ENCODE measurements around the gene KDELR3.

The KDELR3 gene

GRCh38 chr22:38440747-38441350, 27.0 kb upstream of the KDELR3 start:
- no peak for DNase-seq (ENCODE audit: low read depth in 2 of 2)

DNA sequence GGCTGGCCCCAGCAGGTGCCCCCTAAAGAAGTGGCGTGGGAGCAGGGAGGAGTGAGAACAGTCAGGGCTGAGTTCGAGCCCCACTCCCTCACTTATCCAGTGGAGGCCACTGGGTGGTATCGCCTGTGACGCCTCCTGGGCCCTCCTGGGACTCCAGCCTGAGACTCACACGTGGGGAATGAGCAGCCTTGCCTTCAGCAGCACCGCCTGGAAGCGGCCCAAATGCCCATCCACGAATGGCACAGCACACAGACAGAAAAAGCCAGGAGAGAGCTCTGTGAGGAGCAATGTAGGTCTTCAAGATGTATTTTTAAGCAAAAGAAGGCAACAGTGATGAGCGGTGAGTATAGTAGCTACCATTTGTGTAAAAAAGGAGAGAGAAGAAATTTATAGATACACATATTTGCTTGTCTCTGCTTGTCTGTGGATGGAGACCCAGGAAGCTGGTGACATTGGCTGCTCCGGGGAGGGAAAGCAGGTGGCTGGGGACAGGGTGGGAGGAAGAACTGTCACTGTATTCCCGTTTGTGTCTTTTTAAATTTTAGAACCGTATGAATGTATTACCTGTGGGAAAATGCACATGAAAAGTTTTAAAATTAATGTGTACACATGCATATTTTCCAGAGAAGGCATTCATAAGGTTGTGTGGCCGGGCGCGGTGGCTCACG, 26.1 kb upstream of the KDELR3 start:
- no peak for DNase-seq (ENCODE audit: low read depth in 2 of 2)

- DNase-seq (ENCODE audit: low read depth in 2 of 2): no peak
Observed at GRCh38 chr22:38442967-38443627, 24.8 kb upstream of the KDELR3 start.

GRCh38 chr22:38443628-38444521, 24.0 kb upstream of the KDELR3 start:
- DNase-seq (ENCODE audit: low read depth in 2 of 2): no peak

DNA sequence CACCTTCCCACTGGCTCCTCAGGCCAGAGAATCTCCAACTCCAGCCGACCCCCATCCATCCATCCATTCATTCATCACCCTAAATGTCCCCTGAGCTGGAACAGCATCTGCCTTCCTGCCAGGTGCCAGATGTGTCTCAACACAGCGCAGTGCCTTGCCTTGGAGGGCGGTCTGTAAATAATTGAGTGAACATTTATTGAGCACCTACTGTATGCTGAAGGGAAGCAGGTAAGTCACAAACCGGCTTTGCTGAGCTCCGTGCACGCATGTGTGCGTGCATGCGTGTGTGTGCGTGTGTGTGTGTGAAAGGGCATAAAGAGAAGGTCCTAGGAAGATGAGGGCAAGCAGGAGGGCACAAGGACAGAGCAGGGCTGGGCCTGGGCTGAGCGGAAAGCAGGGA, 23.1 kb upstream of the KDELR3 start:
- DNase-seq (ENCODE audit: low read depth in 2 of 2): no peak

- no peak for DNase-seq (ENCODE audit: low read depth in 2 of 2)
Observed at GRCh38 chr22:38446018-38446601, 21.8 kb upstream of the KDELR3 start.

GRCh38 chr22:38448945-38449745, 18.8 kb upstream of the KDELR3 start:
- DNase-seq (ENCODE audit: low read depth in 2 of 2): no peak

GRCh38 chr22:38449776-38450175, 18.1 kb upstream of the KDELR3 start:
- DNase-seq (ENCODE audit: low read depth in 2 of 2): no peak

DNA sequence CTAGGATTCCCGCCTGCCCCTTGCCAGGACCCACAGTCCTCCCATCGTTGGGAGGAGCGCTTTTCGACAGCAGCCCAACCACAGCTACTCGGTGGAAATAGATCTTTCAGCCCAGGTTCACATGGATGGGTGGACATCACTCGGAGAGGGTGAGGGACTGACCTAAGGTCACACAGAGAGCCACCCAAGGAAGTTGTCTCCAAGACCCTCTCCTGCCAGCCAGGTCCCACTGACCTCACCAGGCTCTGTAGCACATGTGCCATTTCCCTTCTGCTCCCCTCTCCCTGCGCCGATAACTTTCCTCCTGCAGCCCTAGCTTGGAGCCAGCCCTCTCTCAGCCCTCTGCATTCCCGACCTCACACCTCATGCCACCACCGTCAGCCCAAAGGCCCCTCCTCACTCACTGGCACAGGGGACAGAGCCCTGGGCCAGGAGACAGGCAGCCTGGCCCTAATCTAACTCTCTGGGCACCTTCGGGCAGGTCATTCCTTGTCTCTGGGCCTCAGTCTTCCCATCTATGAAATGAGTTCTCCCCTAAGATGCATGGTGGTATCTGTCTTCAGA, 17.6 kb upstream of the KDELR3 start:
- DNase-seq (ENCODE audit: low read depth in 2 of 2): no peak

DNA sequence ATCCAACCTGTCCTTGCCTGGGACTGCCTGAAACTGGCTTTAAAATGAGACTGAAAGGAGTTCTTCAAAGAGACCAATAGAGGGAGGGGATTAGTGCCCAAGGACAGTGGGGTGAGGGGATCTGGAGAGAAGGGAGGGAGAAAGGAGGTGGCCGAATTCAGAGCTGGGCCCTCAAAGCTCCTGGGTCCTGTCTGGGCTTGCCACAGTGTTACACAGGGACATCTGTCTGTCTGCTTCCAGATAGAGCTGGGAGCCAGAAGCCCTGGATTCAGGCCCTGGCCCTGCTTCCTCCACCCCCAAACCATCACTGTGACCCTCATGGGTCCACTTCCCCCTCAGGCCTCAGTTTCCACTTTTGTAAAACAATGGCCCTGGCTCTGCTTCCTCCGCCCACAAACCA, 16.5 kb upstream of the KDELR3 start:
- DNase-seq (ENCODE audit: low read depth in 2 of 2): no peak

DNA sequence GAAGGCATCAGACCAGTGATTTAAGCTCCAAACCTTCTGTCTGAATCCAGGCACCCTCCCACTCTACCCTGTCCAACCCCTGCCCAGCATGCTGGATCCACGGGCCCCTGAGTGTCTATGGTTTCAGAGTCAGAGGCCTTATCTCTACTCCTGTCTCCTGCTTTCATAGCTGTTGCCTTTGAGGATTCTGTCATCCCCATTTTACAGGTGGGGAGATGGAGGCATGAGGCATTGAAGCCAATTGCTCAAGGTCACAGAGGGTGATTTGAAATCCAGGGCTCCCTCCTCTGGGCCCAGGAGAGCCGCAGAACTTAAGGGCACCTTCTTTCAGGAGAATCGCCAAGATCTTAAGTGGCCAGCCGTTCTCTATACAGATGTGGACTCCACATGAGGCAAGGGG, 16.0 kb upstream of the KDELR3 start:
- no peak for DNase-seq (ENCODE audit: low read depth in 2 of 2)

DNA sequence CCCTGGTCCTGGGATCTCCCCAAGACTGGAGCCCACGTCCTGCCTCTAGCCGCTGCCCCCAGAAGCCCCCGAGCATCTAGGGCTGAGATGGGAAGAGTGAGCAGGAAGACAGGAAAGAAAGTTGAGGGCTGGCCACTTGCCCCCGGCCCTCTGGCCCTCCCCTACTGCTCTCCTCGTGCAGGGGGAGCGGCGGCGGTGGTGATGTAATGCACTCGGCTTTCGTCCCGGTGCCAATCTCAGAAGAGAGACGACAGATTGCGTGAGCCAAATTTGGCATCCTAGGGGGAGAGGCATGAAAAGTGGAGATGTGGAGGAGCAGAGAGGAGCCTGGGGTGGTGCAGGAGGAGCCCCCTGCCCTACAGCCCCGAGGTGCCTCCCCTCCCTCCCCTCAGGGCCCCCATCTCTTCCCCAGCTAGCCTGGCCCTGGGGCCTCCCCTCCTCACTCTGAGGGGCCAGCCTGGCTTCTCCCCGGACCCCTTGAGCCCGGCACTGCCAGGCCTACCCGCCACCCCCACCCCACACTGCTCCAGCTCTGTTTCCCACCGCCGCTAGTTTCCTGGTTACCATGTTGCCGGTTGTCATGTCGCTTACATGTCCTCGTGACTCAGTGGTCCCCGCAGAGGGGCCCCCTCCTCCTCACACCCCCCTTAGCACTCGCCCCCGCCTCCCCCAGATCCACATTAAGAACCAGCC, 15.4 kb upstream of the KDELR3 start:
- DNase-seq (ENCODE audit: low read depth in 2 of 2): no peak

DNA sequence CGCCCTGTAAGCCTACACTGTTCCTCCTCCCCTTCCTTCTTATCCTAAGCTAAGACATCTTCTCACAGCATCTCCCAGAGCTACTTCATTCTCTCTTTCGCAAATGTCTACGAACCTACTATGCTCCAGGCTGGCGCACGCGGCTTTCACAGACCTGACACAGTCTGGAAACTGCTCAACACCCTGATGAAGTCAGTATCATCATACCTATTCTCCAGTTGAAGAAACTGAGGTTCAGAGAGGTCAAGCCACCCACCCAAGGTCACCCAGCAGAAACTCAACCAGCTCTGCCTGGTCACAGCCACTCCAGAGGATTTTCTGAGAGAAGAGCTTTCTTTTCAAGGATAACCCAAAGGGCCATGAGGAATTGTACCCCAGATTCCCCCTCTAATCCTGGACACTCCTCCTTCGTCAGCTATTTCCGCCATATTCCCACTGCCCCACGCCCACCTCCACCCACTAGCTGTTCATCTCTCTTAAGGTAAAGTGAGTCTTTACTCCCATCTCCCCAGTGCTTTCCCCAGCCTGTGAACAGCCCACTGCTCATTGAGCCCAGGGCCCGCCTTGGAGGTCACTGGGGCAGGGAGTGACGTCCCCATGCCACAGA, 14.7 kb upstream of the KDELR3 start:
- DNase-seq (ENCODE audit: low read depth in 2 of 2): no peak

DNA sequence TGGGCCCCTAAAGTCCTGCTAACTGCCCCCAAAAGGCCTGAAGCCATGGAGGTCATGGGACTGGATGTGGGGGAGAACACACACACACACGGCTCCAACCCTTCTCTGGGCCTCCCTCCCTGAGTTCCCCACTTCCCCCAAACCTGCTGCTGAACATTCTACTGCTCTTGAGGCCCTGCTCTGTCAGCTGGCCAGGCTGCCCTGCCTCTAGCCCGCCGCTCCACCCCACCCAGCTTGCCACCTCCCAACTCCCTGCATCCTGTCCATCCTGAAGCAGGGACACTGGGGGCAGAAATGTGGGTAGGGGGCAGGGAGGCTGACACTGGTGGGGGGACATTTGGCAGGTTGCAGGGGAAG, 13.9 kb upstream of the KDELR3 start:
- DNase-seq (ENCODE audit: low read depth in 2 of 2): no peak

DNA sequence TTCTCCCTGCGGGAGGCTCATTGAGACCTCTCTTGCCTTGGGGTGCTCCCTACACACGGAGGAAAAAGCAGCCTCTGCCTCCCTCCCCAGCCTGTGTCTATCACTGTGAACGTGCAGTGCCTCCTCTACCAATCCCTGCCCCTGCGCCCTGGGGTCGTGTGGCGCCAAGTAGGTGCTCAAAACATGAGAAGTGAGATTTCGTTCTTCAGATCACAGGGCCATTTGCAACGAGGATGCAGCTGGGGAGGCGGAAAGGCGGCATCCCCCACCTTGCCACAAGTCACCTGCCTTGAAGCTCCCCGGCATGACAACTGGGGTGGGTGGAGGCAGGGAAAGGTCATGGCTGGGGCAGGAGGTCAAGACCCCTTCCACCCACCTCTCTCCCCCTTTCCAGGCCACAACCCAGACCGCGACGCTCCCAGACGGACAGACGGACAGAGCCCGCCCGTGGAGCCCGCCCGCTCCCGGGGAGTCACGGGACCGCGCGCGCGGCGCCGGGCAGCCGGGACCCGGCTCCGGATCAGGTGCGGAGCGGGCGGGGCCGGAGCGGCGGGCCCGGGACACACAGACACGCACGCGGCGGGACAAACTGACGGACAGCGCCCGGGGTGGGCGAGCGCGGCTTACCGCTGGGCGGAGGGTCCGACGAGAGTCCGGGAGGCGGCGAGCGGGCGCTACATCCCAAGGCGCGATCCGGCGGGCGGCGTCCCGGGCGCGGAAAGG, 13.4 kb upstream of the KDELR3 start:
- no peak for DNase-seq (ENCODE audit: low read depth in 2 of 2)

GRCh38 chr22:38455076-38455529, 12.8 kb upstream of the KDELR3 start, which contains the start of gene KCNJ4:
Gene KCNJ4, minus strand, starts transcription at chr22:38455199. Its CDS starts 27,067 bp downstream, at chr22:38428132.
- DNase-seq (ENCODE audit: low read depth in 2 of 2): no peak

- DNase-seq (ENCODE audit: low read depth in 2 of 2): no peak
Observed at GRCh38 chr22:38455530-38456271, 12.2 kb upstream of the KDELR3 start.

DNA sequence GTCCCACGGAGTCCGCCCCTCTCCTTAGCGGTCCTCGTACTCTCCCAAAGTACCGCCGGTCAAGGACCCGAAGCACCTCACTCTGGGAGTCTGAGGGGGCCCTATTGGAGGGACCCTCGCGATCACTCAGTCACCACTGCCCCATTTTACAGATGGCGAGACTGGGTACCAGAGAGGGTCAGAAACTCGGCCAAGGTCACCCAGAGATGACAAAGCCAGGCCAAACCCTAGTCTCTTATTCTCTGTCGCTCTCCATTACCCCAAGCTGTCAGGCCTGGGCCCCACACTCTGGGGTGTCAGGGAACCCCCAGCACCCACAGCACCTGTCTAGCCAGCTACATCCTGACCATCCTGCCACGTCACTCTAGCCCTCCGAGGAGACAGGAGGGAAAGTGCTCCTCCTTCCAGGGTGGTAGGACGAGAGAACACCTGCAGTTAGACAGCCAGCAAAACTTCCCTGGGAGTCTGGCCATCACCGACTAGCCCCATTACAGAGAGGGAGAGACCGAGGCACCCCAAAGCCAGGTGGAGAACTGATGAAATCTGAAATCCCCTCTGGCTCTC, 11.5 kb upstream of the KDELR3 start:
- no peak for DNase-seq (ENCODE audit: low read depth in 2 of 2)

Measured in activated CD8-positive, alpha-beta memory T cell treated with anti-CD3 and anti-CD28 coated beads for 4 hours (primary cell).